ENCODE data around the gene RAB11FIP3.
"Not testable (repeated sequence)": the region's sequence is repeated elsewhere in the genome, so short reads cannot be mapped to it uniquely, and the experiment has no call there.

RAB11FIP3 gene

GRCh38 chr16:383326-384051 lies 42.0 kb upstream of the RAB11FIP3 start:
- H3K27me3 Mint-ChIP-seq (ENCODE audit: low read depth): peaks cover 9% of the 10 kb centered on the region
- H3K27ac Mint-ChIP-seq: peak overlapping the region; percentile 12
- H3K4me3 Mint-ChIP-seq: peak overlapping the region; percentile 85
- H3K4me1 Mint-ChIP-seq (ENCODE audit: low read depth): peaks cover 9% of the 10 kb centered on the region
- peaks cover 1% of the 10 kb centered on the region for H3K36me3 Mint-ChIP-seq (ENCODE audit: low read depth)
- no peaks in the 10 kb centered on the region for H3K9me3 Mint-ChIP-seq

GRCh38 chr16:386641-387156 lies 38.8 kb upstream of the RAB11FIP3 start:
- peaks cover 1% of the 10 kb centered on the region for H3K36me3 Mint-ChIP-seq (ENCODE audit: low read depth)
- no peak overlapping the region for H3K27ac Mint-ChIP-seq
- H3K4me3 Mint-ChIP-seq: no peak overlapping the region
- H3K4me1 Mint-ChIP-seq (ENCODE audit: low read depth): peaks cover 9% of the 10 kb centered on the region
- peaks cover 9% of the 10 kb centered on the region for H3K27me3 Mint-ChIP-seq (ENCODE audit: low read depth)
- peaks cover 4% of the 10 kb centered on the region for H3K9me3 Mint-ChIP-seq

- not testable (repeated sequence) for H3K27me3 Mint-ChIP-seq (ENCODE audit: low read depth); H3K27ac Mint-ChIP-seq; H3K9me3 Mint-ChIP-seq; H3K36me3 Mint-ChIP-seq (ENCODE audit: low read depth); H3K4me1 Mint-ChIP-seq (ENCODE audit: low read depth); H3K4me3 Mint-ChIP-seq
These were observed 37.4 kb upstream of the RAB11FIP3 start for GRCh38 chr16:387761-388666.

- peaks cover 9% of the 10 kb centered on the region for H3K9me3 Mint-ChIP-seq
- no peaks in the 10 kb centered on the region for H3K36me3 Mint-ChIP-seq (ENCODE audit: low read depth)
- H3K27ac Mint-ChIP-seq: no peak overlapping the region
- no peak overlapping the region for H3K4me3 Mint-ChIP-seq
- peaks cover 3% of the 10 kb centered on the region for H3K4me1 Mint-ChIP-seq (ENCODE audit: low read depth)
- H3K27me3 Mint-ChIP-seq (ENCODE audit: low read depth): no peaks in the 10 kb centered on the region
These were observed 36.1 kb upstream of the RAB11FIP3 start for GRCh38 chr16:389352-389751.

GRCh38 chr16:391885-392335 lies 33.5 kb upstream of the RAB11FIP3 start:
- Mint-ChIP-seq H3K4me1 (ENCODE audit: low read depth) (peaks cover 9% of the 10 kb centered on the region), H3K9me3 (peaks cover 9% of the 10 kb centered on the region), H3K36me3 (ENCODE audit: low read depth) (peaks cover 2% of the 10 kb centered on the region), H3K27me3 (ENCODE audit: low read depth) (peaks cover 11% of the 10 kb centered on the region), H3K4me3 (no peak overlapping the region), H3K27ac (no peak overlapping the region)

GRCh38 chr16:392450-393030 lies 32.9 kb upstream of the RAB11FIP3 start:
- Mint-ChIP-seq H3K27ac (no peak overlapping the region), H3K9me3 (peaks cover 9% of the 10 kb centered on the region), H3K36me3 (ENCODE audit: low read depth) (peaks cover 2% of the 10 kb centered on the region), H3K27me3 (ENCODE audit: low read depth) (peaks cover 11% of the 10 kb centered on the region), H3K4me3 (no peak overlapping the region), H3K4me1 (ENCODE audit: low read depth) (peaks cover 9% of the 10 kb centered on the region)

GRCh38 chr16:396199-396598 lies 29.2 kb upstream of the RAB11FIP3 start:
- Mint-ChIP-seq H3K27ac (no peak overlapping the region), H3K4me3 (peak overlapping the region; percentile 86), H3K36me3 (ENCODE audit: low read depth) (peaks cover 3% of the 10 kb centered on the region), H3K4me1 (ENCODE audit: low read depth) (peaks cover 20% of the 10 kb centered on the region), H3K27me3 (ENCODE audit: low read depth) (peaks cover 11% of the 10 kb centered on the region), H3K9me3 (peaks cover 5% of the 10 kb centered on the region)

GRCh38 chr16:396605-397004 lies 28.8 kb upstream of the RAB11FIP3 start:
- Mint-ChIP-seq H3K27ac (peak overlapping the region; percentile 60), H3K27me3 (ENCODE audit: low read depth) (peaks cover 11% of the 10 kb centered on the region), H3K4me1 (ENCODE audit: low read depth) (peaks cover 20% of the 10 kb centered on the region), H3K9me3 (peaks cover 5% of the 10 kb centered on the region), H3K4me3 (peak overlapping the region; percentile 86), H3K36me3 (ENCODE audit: low read depth) (peaks cover 3% of the 10 kb centered on the region)

- Mint-ChIP-seq H3K27me3 (ENCODE audit: low read depth) (peaks cover 11% of the 10 kb centered on the region), H3K9me3 (no peaks in the 10 kb centered on the region), H3K4me3 (peak within 1 kb of the TSS; percentile 86), H3K4me1 (ENCODE audit: low read depth) (peaks cover 18% of the 10 kb centered on the region), H3K36me3 (ENCODE audit: low read depth) (peaks cover 3% of the 10 kb centered on the region), H3K27ac (peak within 1 kb of the TSS; percentile 60)
These were observed 28.3 kb upstream of the RAB11FIP3 start, which contains the start of gene NME4 for GRCh38 chr16:397135-397661. Gene NME4, plus strand, starts transcription at chr16:397199. Its CDS starts 24 bp downstream, at chr16:397223.

GRCh38 chr16:397736-398332 lies 27.6 kb upstream of the RAB11FIP3 start:
- peak overlapping the region; percentile 18 for H3K27ac Mint-ChIP-seq
- peaks cover 3% of the 10 kb centered on the region for H3K36me3 Mint-ChIP-seq (ENCODE audit: low read depth)
- H3K27me3 Mint-ChIP-seq (ENCODE audit: low read depth): peaks cover 11% of the 10 kb centered on the region
- H3K4me1 Mint-ChIP-seq (ENCODE audit: low read depth): peaks cover 17% of the 10 kb centered on the region
- peak overlapping the region; percentile 48 for H3K4me3 Mint-ChIP-seq
- H3K9me3 Mint-ChIP-seq: no peaks in the 10 kb centered on the region

- H3K27me3 Mint-ChIP-seq (ENCODE audit: low read depth): peaks cover 11% of the 10 kb centered on the region
These were observed 26.7 kb upstream of the RAB11FIP3 start for GRCh38 chr16:398561-399339.

GRCh38 chr16:399340-400019 lies 26.0 kb upstream of the RAB11FIP3 start:
- Mint-ChIP-seq H3K27me3 (ENCODE audit: low read depth) (peaks cover 11% of the 10 kb centered on the region), H3K36me3 (ENCODE audit: low read depth) (peaks cover 3% of the 10 kb centered on the region), H3K27ac (no peak overlapping the region), H3K4me1 (ENCODE audit: low read depth) (peaks cover 17% of the 10 kb centered on the region), H3K9me3 (no peaks in the 10 kb centered on the region), H3K4me3 (peak overlapping the region; percentile 83)

More at GRCh38 chr16:398561-399339, 26.7 kb upstream of the RAB11FIP3 start:
- peak overlapping the region; percentile 18 for H3K27ac Mint-ChIP-seq
- H3K9me3 Mint-ChIP-seq: no peaks in the 10 kb centered on the region
- H3K4me3 Mint-ChIP-seq: peak overlapping the region; percentile 48
- peaks cover 3% of the 10 kb centered on the region for H3K36me3 Mint-ChIP-seq (ENCODE audit: low read depth)
- peaks cover 17% of the 10 kb centered on the region for H3K4me1 Mint-ChIP-seq (ENCODE audit: low read depth)

Data from T-helper 1 cell treated with Interleukin-12 subunit alpha and Interleukin-12 subunit beta and Interleukin-4 antibody, amounts not matched to agents 30 μg/mL and 1 μg/mL, for 36 hours (primary cell).